GM18499 (cell line): ENCODE data around the gene HUNK.
"Not testable (repeated sequence)": the region's sequence is repeated elsewhere in the genome, so short reads cannot be mapped to it uniquely, and the experiment has no call there.

Source experiments
- ATAC-seq: cut with Tn5 transposase; IDR thresholded peaks from one replicate; pipeline ENCODE4 v1.9.1; 2021; ENCODE audit warnings: moderate number of reproducible peaks; ENCODE audit not compliant: insufficient read depth, unreplicated experiment

The HUNK gene

GRCh38 chr21:31869750-31870149, 3.1 kb upstream of the HUNK start:
- ATAC-seq = no peak

DNA sequence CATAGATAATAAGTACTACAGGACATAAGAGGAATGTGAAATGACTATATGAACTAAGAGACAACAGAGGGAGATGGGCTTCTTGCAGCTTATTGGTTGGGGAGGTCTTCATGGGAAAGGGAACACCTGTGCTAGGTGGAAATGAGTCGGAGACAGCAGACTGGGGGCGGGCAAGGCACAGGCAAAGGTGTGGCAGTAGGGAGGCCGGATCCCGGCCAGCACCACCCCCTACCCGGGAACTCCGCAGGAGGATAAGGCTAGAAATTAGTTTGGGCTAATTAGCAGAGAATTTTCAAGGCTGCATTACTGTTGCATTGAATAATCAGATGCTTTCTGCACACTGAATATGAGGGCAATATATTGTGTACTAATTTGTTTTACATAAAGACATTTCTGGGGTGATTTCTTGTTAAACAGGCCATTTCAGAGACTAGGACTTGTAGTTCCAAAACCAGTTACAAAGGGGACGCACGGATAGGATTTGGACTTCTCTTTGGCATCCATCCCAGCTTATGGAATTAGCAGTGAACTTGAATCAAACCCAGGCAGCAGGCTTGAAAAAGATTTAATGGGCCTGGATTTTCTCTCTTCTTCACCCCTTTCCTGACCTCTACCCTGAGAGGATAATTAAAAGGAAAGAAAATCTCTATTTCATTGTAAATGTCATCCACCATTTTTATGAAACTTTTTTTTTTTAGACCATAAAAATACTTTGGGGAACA, 2.2 kb upstream of the HUNK start:
- no peak for ATAC-seq

GRCh38 chr21:31871371-31871770, 1.4 kb upstream of the HUNK start:
- ATAC-seq = not testable (repeated sequence)

DNA sequence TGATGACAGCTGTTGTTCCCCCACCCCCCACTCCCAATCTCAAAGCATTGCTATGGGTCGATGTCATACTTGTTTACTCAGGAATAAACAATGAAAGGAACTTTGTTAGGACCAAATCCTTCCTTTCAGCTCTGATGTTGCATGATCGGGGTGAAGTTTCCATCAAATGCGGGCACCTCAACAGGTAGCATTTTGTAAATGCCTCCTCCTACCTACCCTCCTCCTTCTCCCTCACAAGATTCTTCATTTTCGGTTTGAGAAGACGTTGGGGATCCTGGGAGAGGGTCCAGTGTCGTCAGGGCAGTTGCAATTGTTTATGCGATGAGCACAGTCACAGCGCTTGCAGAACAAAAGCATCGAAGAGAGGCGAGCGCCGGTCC, 758 bp upstream of the HUNK start:
- no peak for ATAC-seq

DNA sequence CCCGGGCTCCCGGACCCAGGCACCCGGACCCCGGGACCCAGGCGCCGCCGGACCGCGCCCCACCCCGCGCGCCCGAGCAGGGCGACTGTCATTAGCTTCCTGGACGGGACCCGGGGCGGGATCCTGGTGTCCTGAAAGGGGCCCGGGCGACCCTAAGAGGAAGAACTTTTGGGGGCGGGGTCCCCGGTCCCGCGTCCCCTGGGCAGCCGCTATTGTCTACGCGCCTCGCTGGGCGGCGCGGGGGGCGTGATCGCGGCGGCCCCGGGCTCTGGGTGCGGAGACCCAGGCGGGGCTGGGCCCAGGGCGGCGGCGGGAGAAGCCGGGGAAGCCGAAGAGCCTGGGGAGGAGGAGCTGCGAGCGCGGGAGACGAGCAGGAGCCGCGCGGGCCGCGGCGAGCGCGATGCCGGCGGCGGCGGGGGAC, 465 bp downstream of the HUNK start:
- ATAC-seq = no peak

GRCh38 chr21:31873696-31874599, 1.1 kb downstream of the HUNK start:
- ATAC-seq = no peak

DNA sequence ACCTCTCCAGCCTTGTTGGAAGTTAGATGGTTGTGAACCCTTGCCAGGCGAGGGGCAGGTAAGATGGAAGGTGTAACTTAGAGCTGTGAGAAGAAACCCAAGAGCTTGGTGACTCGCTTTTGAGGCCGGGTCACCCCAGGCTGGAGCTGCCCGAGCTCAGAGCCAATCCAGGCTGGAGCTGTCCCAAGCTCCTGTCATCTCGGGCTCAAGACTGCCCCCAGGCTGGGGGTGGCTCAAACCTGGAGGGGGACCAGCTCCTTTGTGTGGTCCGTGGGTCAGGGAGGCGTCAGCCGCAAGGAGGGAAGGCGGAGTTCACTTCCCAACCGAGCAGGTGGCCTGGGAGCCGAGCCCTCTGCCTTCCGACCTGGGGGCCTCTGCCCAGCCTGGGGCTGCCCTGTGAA, 2.0 kb downstream of the HUNK start:
- ATAC-seq = no peak

DNA sequence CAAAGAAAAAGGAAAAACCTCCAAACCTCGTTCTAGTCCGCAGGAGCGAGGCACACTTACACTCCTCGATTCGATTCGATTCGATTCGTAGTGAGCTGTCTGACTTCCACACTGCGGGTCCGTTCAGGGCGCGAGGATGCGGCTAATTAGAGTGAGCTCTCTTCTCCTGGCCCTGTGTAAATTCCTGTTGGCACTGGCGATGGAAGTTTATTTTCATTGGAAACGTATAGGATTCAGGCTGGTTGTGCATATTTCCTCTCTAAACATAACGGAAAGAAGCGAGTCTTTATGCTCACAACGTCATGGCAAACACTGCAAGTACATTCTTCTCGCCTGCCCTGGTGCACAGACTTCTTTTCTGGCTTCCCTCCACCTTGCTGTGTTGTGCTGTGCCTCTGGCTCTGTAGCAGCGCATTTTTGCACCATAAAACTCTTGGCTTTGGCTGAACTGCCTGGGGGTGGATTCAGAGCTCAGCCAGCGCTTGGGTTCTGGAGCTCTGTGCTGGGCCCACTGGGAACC, 2.7 kb downstream of the HUNK start:
- no peak for ATAC-seq

GRCh38 chr21:31877463-31877957, 4.7 kb downstream of the HUNK start:
- ATAC-seq = no peak

DNA sequence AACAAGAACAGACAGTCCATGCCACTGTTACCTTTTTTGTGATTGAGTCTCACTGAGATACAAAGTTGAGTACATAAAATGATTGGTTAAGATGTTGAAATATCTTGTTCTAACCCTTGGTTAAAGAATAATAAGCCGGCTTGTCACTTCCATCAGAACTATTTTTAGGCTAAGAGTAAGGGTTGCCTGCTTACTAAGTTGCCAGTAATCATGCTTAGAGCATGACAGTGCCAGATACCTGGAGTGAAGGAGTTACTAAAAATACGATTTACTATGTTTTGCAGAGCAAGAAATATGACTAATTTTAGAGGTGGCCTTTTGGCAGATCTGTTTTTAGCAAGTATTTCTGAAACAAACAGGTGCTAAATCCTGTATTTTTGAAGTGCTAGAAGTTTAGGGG, 6.0 kb downstream of the HUNK start:
- no peak for ATAC-seq

DNA sequence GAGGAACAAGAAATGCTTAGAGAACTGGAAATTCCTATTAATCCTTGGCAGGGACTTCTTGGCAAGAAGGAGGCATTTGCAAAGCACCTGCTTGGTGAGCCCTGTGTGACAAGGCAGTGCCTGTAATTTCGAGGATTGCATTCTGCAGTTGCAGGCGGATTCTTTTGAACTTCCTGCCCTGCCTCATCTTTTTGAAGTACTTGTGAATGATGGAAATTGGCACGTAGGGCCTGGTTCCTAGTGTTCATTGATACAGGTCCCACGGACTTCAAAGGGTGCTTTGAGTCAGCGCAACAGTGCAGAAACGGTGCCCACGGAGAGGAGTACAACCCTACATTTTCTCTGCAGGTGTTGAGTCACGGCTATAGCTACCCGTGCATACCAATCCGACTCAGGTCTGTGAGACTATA, 6.4 kb downstream of the HUNK start:
- ATAC-seq = no peak

DNA sequence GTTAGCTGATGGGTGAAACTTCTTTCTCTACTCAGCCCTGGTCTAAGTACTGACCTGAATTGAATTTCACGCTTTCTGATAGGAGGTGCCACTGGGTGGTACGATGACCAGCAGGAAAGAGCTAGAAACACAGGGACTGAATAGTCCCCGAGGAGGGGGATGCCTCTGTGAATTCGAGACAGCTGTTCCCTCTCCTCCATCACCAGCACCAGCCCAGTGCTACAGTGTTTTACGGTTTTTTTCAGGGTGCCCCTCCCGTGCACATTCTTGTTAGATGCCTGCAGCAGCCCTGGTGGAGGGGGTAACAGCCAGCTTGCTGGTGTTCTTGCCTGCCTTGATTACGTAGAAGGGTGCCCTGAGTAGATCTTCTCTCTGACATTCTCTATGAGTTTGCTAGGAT, 7.1 kb downstream of the HUNK start:
- no peak for ATAC-seq

- no peak for ATAC-seq
Measured at GRCh38 chr21:31880816-31881215, 8.0 kb downstream of the HUNK start.

DNA sequence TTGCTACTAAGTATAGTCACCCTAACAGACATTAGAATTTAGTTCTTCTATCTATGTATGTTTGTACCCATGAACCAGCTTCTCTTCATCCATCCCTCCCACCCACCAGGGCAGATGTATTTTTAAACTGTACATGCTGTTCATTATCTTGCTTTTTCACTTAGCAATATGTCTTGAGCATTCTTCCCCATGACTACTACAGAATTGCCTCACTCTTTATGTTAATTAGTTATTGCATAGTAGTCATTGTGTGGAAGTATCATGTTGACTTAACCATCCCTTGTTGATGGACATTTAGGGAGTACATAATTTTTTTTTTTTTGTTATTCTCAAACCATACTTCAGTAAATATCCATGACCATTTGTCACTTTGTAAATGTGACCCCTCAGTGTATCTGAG, 9.9 kb downstream of the HUNK start:
- no peak for ATAC-seq

- ATAC-seq = no peak
Measured at GRCh38 chr21:31885146-31885545, 12.3 kb downstream of the HUNK start.

GRCh38 chr21:31886915-31887314, 14.1 kb downstream of the HUNK start:
- no peak for ATAC-seq

DNA sequence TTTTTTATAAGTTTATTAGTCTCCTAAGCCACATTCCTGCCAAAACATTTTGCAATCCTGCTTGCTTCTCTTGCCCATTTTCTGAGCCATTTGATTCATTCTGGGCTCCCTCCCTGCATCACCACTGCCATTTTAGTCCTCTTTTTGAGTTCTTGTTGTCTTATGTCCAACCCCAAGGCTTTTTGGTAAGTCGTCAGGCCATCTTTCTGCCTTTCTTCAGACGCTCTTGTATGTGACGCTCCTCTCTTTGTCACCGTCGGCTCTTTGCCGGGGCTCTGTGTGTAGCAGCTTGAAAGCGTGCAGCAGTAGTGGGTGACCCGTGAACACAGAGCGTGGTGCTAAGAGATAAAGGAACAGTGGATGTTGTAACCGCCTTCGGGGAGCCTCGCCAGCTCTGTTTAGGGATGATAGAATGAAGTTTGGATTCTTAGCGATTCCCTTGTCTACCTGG, 14.6 kb downstream of the HUNK start:
- no peak for ATAC-seq

GRCh38 chr21:31888936-31889371, 16.1 kb downstream of the HUNK start:
- ATAC-seq = no peak

- ATAC-seq = no peak
Measured at GRCh38 chr21:31889460-31889859, 16.6 kb downstream of the HUNK start.

DNA sequence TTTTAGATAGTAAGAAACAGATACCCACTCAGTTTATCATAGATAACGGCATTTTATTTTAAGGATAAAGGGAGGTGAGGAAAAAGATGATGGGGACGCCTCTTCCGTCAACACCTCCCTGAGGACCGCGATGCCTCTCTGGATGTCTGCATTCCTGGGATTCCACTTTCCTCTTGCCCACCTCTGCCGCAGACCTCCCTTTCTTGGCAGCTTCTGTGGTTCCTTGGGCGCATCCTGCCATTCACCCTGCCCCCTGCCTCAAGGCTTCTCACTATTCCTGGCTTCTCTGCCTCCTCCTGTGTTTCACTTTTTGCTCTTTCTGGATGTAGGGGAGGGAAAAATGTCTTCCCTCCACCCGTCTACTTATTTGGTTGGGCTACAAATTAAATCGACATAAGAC, 19.9 kb downstream of the HUNK start:
- no peak for ATAC-seq

DNA sequence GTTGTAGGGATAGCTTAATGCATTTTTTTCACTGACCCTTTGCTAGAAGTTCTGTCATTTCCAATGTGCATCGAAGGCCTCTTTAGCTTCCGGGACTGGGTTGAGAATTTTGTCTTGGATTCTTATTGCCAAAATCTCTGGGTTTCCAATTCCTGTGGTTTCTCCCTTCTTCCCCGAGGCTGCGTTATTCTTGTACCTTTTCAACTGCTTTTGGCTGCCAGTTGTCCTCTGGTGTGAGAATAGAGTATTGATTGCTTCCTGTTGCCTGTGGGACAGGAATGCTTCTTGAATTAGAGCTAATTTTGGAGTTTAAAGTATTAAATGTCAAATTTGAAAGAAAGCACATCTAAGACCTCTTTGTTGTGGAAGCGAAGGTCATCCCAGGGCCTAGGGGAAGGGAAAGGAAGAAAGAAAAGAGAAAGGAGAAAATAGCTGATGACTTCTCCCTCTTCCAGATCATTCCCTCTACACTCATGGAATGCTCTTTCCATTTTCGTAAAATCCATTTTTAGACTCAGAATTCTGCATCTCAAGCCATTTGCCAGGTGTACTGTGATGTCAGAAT, 21.1 kb downstream of the HUNK start:
- ATAC-seq = no peak
